Kidney (tissue), 14 donors: ENCODE results near the gene VASP. TPM values are rescaled to one million over a fixed set of nuclear protein-coding genes. Genes with fewer than 3 reads are reported as not detected.

Experiments used
- DNase-seq, 5 donors: peaks; one replicate each; pipeline ENCODE4 v3.0.0-alpha.2; 2013 to 2020
- FAIRE-seq: peaks from 2 replicates; lab custom pipeline; 2012; peaks lifted over from hg19 to GRCh38; lab: Jason Lieb, UNC
- H3K27ac ChIP-seq, 2 donors: one replicate each; pipeline ENCODE4 v1.7.0; 2013; ENCODE audit warnings: low read depth in 2 of 2, low read length in 2 of 2, inconsistent platforms in 1 of 2
- H3K27me3 ChIP-seq: one replicate; pipeline ENCODE4 v1.7.1; 2013; ENCODE audit warnings: low read length, inconsistent platforms; ENCODE audit not compliant: control insufficient read depth, insufficient read depth
- H3K36me3 ChIP-seq, 3 donors: one replicate each; pipeline versions ENCODE4 v1.7.0 to v1.7.1; 2013; ENCODE audit warnings: low read length in 3 of 3, control low read depth in 1 of 3, inconsistent platforms in 1 of 3; ENCODE audit not compliant: insufficient read depth in 3 of 3, control insufficient read depth in 2 of 3
- H3K4me1 ChIP-seq, 3 donors: one replicate each; pipeline versions ENCODE4 v1.7.0 to v1.7.1; 2013; ENCODE audit warnings: low read length in 3 of 3, inconsistent platforms in 1 of 3, low read depth in 1 of 3; ENCODE audit not compliant: control insufficient read depth in 2 of 3, insufficient read depth in 2 of 3
- H3K4me3 ChIP-seq, 3 donors: one replicate each; pipeline versions ENCODE4 v1.7.0 to v1.8.1; 2013; ENCODE audit warnings: low read length in 3 of 3, control low read depth in 1 of 3, inconsistent platforms in 1 of 3
- H3K9ac ChIP-seq, 3 donors: one replicate each; pipeline versions ENCODE4 v1.7.0 to v1.7.1; 2013; ENCODE audit warnings: low read length in 3 of 3, control low read depth in 1 of 3, inconsistent platforms in 1 of 3
- H3K9me3 ChIP-seq, 3 donors: one replicate each; pipeline versions ENCODE4 v1.7.0 to v1.7.1; 2013; ENCODE audit warnings: low read length in 3 of 3, control low read depth in 1 of 3, inconsistent platforms in 1 of 3; ENCODE audit not compliant: control insufficient read depth in 2 of 3, insufficient read depth in 1 of 3
- intact Hi-C: fragments of 100-400 bp; cut with DNase I; formaldehyde crosslinking; loops from one replicate; pipeline ENCODE4 v1.11.1; 2022
- polyA plus RNA-seq: library from polyadenylated mRNA; stranded (reverse); fragments of 350-450 nt; fragmentation: Illumina TruSeq; extraction: RNeasy Lipid Tissue Mini Kit (QIAGEN cat#74804); gene quantifications from one replicate; pipeline ENCODE4 v1.2.3, GENCODE V29; 2014; ENCODE audit warnings: low read depth, low replicate concordance; ENCODE audit not compliant: insufficient read depth
- total RNA-seq: library from RNA; stranded (reverse); fragmentation: NEBNext Ultra II Directional; extraction: Animal tissue kit (Norgen Biotek cat#: 25700); gene quantifications from one replicate; pipeline ENCODE4 v1.2.1, GENCODE V29; 2021
- TF ChIP-seq, protein P1 (sequence below): IDR thresholded peaks from 3 replicates; pipeline ENCODE4 v1.5.1; 2012; ENCODE audit warnings: mild to moderate bottlenecking, moderate library complexity, borderline replicate concordance; ENCODE audit not compliant: insufficient read depth; ENCODE audit errors: extremely low read depth
- donor health status: control.
- donor health status: control.
- donor health status: control.
- donor health status: control.
- donor health status: control.
- donor health status: DM: yes; HTN: yes; CAD: no.
- donor health status: Normal renal cell carcinoma (clear cell type).

The VASP gene
- total and polyA plus RNA-seq, 2 donors from 2014 or later = 36.3 to 105 TPM

DNA sequence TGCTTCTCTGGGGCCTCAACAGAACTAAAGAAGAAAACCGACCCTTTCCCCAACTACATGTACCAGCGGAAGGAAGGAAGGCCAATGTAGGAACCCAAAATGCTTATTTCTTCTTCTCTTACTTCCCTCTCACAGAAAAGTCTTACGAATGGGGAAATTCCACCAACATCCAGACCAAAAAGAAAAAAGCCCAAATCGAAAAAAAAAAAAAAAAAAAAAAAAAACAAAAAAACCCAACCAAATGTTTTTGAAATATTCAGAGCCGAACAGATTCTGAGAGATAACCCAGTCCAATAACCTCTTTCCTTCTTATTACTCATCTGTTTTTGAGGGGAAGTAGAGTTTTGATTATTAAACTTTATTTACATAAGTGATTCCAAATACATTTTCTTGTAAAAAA lies 5.2 kb upstream of the VASP start:
- Histone ChIP-seq H3K4me3 (no peak overlapping the region), H3K4me1 (peaks cover 0 to 14% (median 0%) of the 10 kb centered on the region in 3 donors), H3K27ac (no peak overlapping the region), H3K36me3 (no peaks in the 10 kb centered on the region), H3K9ac (no peak overlapping the region), H3K9me3 (no peaks in the 10 kb centered on the region), H3K27me3 (peaks cover 18% of the 10 kb centered on the region)
- DNase-seq (no peak), FAIRE-seq (no peak)
- TF ChIP-seq, protein P1, sequence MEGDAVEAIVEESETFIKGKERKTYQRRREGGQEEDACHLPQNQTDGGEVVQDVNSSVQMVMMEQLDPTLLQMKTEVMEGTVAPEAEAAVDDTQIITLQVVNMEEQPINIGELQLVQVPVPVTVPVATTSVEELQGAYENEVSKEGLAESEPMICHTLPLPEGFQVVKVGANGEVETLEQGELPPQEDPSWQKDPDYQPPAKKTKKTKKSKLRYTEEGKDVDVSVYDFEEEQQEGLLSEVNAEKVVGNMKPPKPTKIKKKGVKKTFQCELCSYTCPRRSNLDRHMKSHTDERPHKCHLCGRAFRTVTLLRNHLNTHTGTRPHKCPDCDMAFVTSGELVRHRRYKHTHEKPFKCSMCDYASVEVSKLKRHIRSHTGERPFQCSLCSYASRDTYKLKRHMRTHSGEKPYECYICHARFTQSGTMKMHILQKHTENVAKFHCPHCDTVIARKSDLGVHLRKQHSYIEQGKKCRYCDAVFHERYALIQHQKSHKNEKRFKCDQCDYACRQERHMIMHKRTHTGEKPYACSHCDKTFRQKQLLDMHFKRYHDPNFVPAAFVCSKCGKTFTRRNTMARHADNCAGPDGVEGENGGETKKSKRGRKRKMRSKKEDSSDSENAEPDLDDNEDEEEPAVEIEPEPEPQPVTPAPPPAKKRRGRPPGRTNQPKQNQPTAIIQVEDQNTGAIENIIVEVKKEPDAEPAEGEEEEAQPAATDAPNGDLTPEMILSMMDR = no peak
- intact Hi-C loops = no loop called here

DNA sequence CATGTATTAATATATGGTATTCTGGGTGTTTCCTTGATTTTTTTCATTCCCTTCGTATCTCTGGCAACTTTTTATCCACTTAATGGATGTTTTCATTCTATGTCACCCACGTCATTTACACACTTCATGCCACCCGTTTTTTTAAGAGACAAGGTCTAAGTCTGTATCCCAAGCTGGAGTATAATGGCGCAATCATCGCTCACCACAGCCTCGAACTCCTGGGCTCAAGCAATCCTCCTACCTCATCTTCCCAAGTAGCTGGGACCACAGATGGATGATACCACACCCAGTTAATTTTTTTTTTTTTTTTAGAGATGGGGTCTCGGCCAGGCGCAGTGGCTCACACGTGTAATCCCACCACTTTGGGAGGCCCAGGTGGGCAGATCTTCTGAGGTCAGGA lies 3.4 kb upstream of the VASP start:
- peaks cover 14% of the 10 kb centered on the region for H3K27me3 ChIP-seq
- no peak overlapping the region for H3K27ac ChIP-seq
- H3K4me3 ChIP-seq = no peak overlapping the region
- H3K4me1 ChIP-seq = peaks cover 0 to 6% (median 0%) of the 10 kb centered on the region in 3 donors
- H3K9ac ChIP-seq = no peak overlapping the region
- TF ChIP-seq, protein P1 = no peak
- no peaks in the 10 kb centered on the region for H3K36me3 ChIP-seq
- H3K9me3 ChIP-seq = no peaks in the 10 kb centered on the region
- no peak for DNase-seq
- intact Hi-C loops = no loop called here
- no peak for FAIRE-seq

DNA sequence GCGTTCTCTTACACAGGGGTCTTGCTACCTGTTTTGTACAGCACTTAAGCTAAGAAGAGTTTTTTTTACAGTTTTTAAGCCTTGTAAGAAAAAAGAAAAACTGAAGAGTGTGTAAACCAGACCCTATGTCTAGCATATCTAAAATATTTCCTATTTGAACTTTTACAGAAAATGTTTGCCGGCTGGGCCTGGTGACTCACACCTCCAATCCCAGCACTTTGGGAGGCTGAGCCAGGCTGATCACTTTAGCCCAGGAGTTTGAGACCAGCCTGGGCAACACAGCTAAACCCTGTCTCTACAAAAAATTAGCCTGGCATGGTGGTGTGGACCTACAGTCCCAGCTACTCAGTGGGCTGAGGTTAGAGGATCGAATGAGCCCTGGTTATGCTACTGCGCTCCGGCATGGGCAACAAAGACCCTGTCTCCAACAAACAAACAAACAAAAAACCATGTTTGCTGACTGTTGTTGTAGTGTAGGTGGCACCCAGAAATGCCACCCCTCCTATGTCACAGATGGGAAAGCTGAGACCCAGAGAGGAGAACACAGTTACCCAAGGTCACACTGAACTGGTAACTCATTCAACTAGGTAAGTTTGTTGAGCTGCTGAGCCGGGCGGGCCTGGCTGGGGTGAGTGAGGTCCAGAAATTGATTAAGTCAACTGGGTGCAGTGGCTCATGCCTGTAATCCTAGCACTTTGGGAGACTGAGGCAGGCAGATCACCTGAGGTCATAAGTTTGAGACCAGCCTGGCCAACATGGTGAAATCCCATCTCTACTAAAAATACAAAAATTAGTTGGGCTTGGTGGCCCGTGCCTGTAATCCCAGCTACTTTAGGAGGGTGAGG lies 1.9 kb upstream of the VASP start:
- peaks cover 0 to 8% (median 0%) of the 10 kb centered on the region in 3 donors for H3K4me1 ChIP-seq
- no peak for FAIRE-seq
- DNase-seq = no peak
- no peak overlapping the region for H3K4me3 ChIP-seq
- H3K36me3 ChIP-seq = no peaks in the 10 kb centered on the region
- H3K9me3 ChIP-seq = no peaks in the 10 kb centered on the region
- no peak overlapping the region for H3K27ac ChIP-seq
- H3K9ac ChIP-seq = no peak overlapping the region
- peaks cover 3% of the 10 kb centered on the region for H3K27me3 ChIP-seq
- TF ChIP-seq, protein P1 = no peak
- intact Hi-C loops = no loop called here
